ENCODE measurements around the gene SEH1L. TPM values are rescaled to one million over a fixed set of nuclear protein-coding genes. Genes with fewer than 3 reads are reported as not detected.

The SEH1L gene
- total and polyA plus RNA-seq, 12 donors: 11.0 to 24.6 (median 17.7) TPM

DNA sequence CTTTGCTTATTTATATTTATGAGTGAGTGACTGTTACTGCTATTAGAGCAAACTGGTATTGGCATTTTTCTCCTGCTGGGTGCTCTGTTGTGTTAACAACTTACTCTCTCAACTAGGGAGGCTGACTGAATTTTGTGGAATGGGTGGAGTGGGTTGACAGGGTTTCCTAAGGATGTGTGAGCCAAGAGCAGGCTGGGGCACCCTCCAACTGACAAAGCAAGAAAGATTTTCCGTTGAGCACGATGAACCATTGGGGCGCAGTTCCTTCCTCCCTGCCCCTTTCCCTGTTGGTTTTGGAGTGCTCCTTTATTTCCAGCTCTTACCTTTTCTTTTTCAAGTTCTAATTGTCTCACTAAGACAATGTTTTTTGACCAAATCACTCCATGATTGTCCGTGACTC lies 20.3 kb downstream of the SEH1L start:
- no peak for TF ChIP-seq CTCF (IDR thresholded peaks at IDR 0.05)
- DNase-seq: no peak
- H3K36me3 ChIP-seq: peaks cover 0 to 93% (median 14%) of the 10 kb centered on the region in 9 donors
- H3K27me3 ChIP-seq: no peaks in the 10 kb centered on the region
- ATAC-seq: no peak
- H3K27ac ChIP-seq: no peak overlapping the region
- no peaks in the 10 kb centered on the region for H3K9me3 ChIP-seq
- intact Hi-C loops (cut with DNase I): no loop called here
- H3K4me3 ChIP-seq: no peak overlapping the region
- no peaks in the 10 kb centered on the region for H3K4me1 ChIP-seq
- WGBS, 2 donors: 86 to 95% methylated on average over 4 of the region's 4 CpGs

DNA sequence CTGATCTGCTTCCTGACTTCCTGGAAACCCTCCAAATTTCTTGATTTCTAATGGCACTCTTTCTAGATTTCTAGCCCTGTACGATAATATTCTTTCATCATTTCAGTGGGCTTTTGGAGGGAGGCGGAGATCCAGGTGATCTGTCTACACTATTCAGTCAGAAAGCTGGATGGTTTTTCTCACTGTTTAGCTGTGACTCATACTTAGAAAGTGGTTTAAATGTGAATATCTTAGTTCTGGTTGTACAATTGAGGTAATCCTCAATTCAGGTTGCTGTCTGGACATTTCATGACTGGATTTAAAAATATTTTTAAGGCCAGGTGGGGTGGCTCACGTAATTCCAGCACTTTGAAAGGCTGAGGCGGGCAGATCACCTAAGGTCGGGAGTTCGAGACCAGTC lies 20.8 kb downstream of the SEH1L start:
- H3K9me3 ChIP-seq: no peaks in the 10 kb centered on the region
- no peaks in the 10 kb centered on the region for H3K27me3 ChIP-seq
- no peak for DNase-seq
- intact Hi-C loops (cut with DNase I): no loop called here
- no peak for TF ChIP-seq CTCF (IDR thresholded peaks at IDR 0.05)
- ATAC-seq: no peak
- no peak overlapping the region for H3K27ac ChIP-seq
- H3K36me3 ChIP-seq: peaks cover 0 to 93% (median 10%) of the 10 kb centered on the region in 9 donors
- no peaks in the 10 kb centered on the region for H3K4me1 ChIP-seq
- no peak overlapping the region for H3K4me3 ChIP-seq
- WGBS, 2 donors: 93 to 94% methylated on average over 6 of the region's 6 CpGs

GRCh38 chr18:12973562-12974213 lies 25.9 kb downstream of the SEH1L start:
- ATAC-seq: no peak
- Histone ChIP-seq H3K27ac (no peak overlapping the region), H3K4me1 (peaks cover 0 to 15% (median 0%) of the 10 kb centered on the region in 9 donors), H3K4me3 (no peak overlapping the region), H3K27me3 (no peaks in the 10 kb centered on the region), H3K9me3 (no peaks in the 10 kb centered on the region), H3K36me3 (peaks cover 0 to 85% (median 12%) of the 10 kb centered on the region in 9 donors)
- TF ChIP-seq CTCF (IDR thresholded peaks at IDR 0.05): no peak
- no peak for DNase-seq
- intact Hi-C loops (cut with DNase I): no loop called here
- 82 to 94% methylated on average over 4 of the region's 4 CpGs for WGBS, 2 donors

DNA sequence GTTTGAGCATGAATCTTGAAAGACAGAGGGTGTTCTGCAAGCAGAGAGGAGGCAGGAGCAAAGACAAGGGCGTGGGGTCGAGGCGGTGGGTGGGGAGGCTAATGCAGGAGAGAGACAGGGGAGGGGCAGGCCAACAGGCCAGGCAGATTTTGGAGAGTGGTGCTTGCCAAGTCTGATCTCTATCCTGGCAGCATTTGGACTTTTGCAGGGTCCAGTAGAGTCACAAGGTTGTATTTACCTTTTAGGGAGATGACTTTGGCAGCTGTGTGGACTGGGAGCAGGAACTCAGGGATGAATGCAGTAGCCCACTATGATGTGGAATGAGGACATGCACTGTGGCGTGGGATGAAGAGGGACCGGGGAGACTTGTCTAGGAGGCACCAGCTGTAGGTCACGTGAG lies 27.7 kb downstream of the SEH1L start:
- ATAC-seq (peak in 3 of 8 donors; percentile 15 to 24 (median 19)), DNase-seq (no peak)
- no peak overlapping the region for H3K27ac ChIP-seq
- peaks cover 0 to 15% (median 0%) of the 10 kb centered on the region in 9 donors for H3K4me1 ChIP-seq
- 80 to 84% methylated on average over 6 of the region's 6 CpGs for WGBS, 2 donors
- H3K36me3 ChIP-seq: peaks cover 0 to 81% (median 12%) of the 10 kb centered on the region in 9 donors
- TF ChIP-seq CTCF (IDR thresholded peaks at IDR 0.05): no peak
- no peaks in the 10 kb centered on the region for H3K9me3 ChIP-seq
- no peak overlapping the region for H3K4me3 ChIP-seq
- H3K27me3 ChIP-seq: no peaks in the 10 kb centered on the region
- intact Hi-C loops (cut with DNase I): no loop called here

All from heart right ventricle (tissue), 16 donors.